ENCODE data around the gene PRR14. TPM values are rescaled to one million over a fixed set of nuclear protein-coding genes. Genes with fewer than 3 reads are reported as not detected.
A peak's percentile ranks its signal among the peaks of the same experiment; 100 is the strongest.

Gene PRR14
- total RNA-seq: 10 to 100 TPM; 21.7 to 49.2 (median 41.8) TPM

- peak; percentile 95 for ATAC-seq
- Histone ChIP-seq H3K9me3 (no peaks in the 10 kb centered on the region), H3K36me3 (peaks cover 0 to 34% of the 10 kb centered on the region in 2 donors), H3K27me3 (no peaks in the 10 kb centered on the region), H3K4me1 (peaks cover 0 to 36% (median 11%) of the 10 kb centered on the region in 3 donors), H3K27ac (peak within 1 kb of the TSS; percentile 93 to 99 (median 96)), H3K4me3 (peak within 1 kb of the TSS; percentile 67 to 77)
- 0 to 2% methylated on average over 10 to 32 of the region's 53 CpGs for WGBS, 2 donors (ENCODE audit: low coverage in 1 of 2)
- peak in 2 of 4 experiments; percentile 69 to 74 for TF ChIP-seq CTCF (IDR thresholded peaks at IDR 0.05)
- no peak for TF ChIP-seq EP300 (IDR thresholded peaks at IDR 0.05)
- peak; percentile 11 to 15 for TF ChIP-seq POLR2A (IDR thresholded peaks at IDR 0.05)
- peak; percentile 81 for TF ChIP-seq POLR2AphosphoS5 (IDR thresholded peaks at IDR 0.05)
These were observed at the start of gene PRR14 for GRCh38 chr16:30650369-30651123. PRR14 (plus strand) TSS chr16:30650960; CDS start chr16:30651646, 686 bp downstream.

- Histone ChIP-seq H3K27me3 (no peaks in the 10 kb centered on the region), H3K27ac (peak overlapping the region in 1 of 4 donors; percentile 14), H3K4me3 (no peak overlapping the region), H3K4me1 (peaks cover 0 to 11% (median 0%) of the 10 kb centered on the region in 3 donors), H3K36me3 (peaks cover 0 to 52% of the 10 kb centered on the region in 2 donors), H3K9me3 (no peaks in the 10 kb centered on the region)
- 69 to 80% methylated on average over 4 of the region's 4 CpGs for WGBS, 2 donors (ENCODE audit: low coverage in 1 of 2)
- no peak for TF ChIP-seq POLR2A (IDR thresholded peaks at IDR 0.05)
- TF ChIP-seq POLR2AphosphoS5 (IDR thresholded peaks at IDR 0.05): no peak
- TF ChIP-seq CTCF (IDR thresholded peaks at IDR 0.05): no peak
- no peak for ATAC-seq
These were observed 48.8 kb upstream of the PRR14 start for GRCh38 chr16:30601966-30602365.

GRCh38 chr16:30602616-30603277 is 48.0 kb upstream of the PRR14 start:
- Histone ChIP-seq H3K27ac (peak overlapping the region in 3 of 4 donors; percentile 14 to 26 (median 19)), H3K36me3 (peaks cover 0 to 60% of the 10 kb centered on the region in 2 donors), H3K4me3 (no peak overlapping the region), H3K4me1 (peaks cover 0 to 15% (median 0%) of the 10 kb centered on the region in 3 donors), H3K27me3 (no peaks in the 10 kb centered on the region), H3K9me3 (no peaks in the 10 kb centered on the region)
- 14 to 61% methylated on average over 1 to 3 of the region's 4 CpGs for WGBS, 2 donors (ENCODE audit: low coverage in 1 of 2)
- TF ChIP-seq POLR2AphosphoS5 (IDR thresholded peaks at IDR 0.05) (no peak), POLR2A (IDR thresholded peaks at IDR 0.05) (no peak), CTCF (IDR thresholded peaks at IDR 0.05) (no peak), EP300 (IDR thresholded peaks at IDR 0.05) (no peak)
- no peak for ATAC-seq

GRCh38 chr16:30603945-30604315 is 46.8 kb upstream of the PRR14 start:
- ATAC-seq: no peak
- H3K4me3 ChIP-seq: no peak overlapping the region
- no peak for TF ChIP-seq EP300 (IDR thresholded peaks at IDR 0.05)
- H3K36me3 ChIP-seq: peaks cover 0 to 63% of the 10 kb centered on the region in 2 donors
- H3K4me1 ChIP-seq: peaks cover 0 to 27% (median 0%) of the 10 kb centered on the region in 3 donors
- H3K27ac ChIP-seq: no peak overlapping the region
- no peaks in the 10 kb centered on the region for H3K9me3 ChIP-seq
- WGBS, 2 donors (ENCODE audit: low coverage in 1 of 2): 56 to 100% methylated on average over 1 to 4 of the region's 7 CpGs
- H3K27me3 ChIP-seq: no peaks in the 10 kb centered on the region

GRCh38 chr16:30604316-30604947 is 46.3 kb upstream of the PRR14 start:
- no peak overlapping the region for H3K27ac ChIP-seq
- H3K36me3 ChIP-seq: peaks cover 0 to 63% of the 10 kb centered on the region in 2 donors
- no CpG with 5 or more reads among the region's 49 CpGs for WGBS, 2 donors (ENCODE audit: low coverage in 1 of 2)
- H3K9me3 ChIP-seq: no peaks in the 10 kb centered on the region
- H3K4me1 ChIP-seq: peaks cover 0 to 32% (median 0%) of the 10 kb centered on the region in 3 donors
- H3K4me3 ChIP-seq: no peak overlapping the region
- TF ChIP-seq POLR2AphosphoS5 (IDR thresholded peaks at IDR 0.05) (no peak), CTCF (IDR thresholded peaks at IDR 0.05) (no peak), EP300 (IDR thresholded peaks at IDR 0.05) (no peak), POLR2A (IDR thresholded peaks at IDR 0.05) (no peak)
- ATAC-seq: no peak
- no peaks in the 10 kb centered on the region for H3K27me3 ChIP-seq

Data from gastroesophageal sphincter (tissue), 4 donors.